NCI-H510A treated with DMSO at 0.1 percent for 48 hours (cell line): ENCODE data around the gene GOLGA8N.
"Not testable (repeated sequence)": the region's sequence is repeated elsewhere in the genome, so short reads cannot be mapped to it uniquely, and the experiment has no call there.

ENCODE experiments used
- DNase-seq: peaks from one replicate; lab custom pipeline; 2025; lab: John Stamatoyannopoulos, UW

Gene GOLGA8N

DNA sequence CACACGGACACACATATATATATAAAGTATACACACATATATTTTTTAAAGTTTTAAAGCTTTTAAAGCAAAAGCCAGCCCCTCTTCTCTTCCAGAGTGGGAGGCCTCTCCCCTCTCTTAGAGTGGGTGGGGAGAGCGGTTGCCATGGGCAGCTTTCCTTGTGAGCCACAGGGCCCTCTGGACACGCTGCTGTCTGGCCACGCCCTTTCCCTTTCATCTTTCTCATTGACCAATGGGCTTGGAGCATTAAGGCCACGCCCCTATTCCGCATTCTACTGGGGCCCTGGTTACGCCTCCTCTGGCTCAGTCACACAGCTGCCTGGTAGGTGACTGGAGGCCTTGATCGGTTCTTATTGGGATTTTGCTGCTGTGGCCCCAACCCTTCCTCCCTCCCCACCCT is at the start of gene GOLGA8N:
GOLGA8N (plus strand) TSS at position 306 of the 400 bp plus-strand sequence.
- not testable (repeated sequence) for DNase-seq

DNA sequence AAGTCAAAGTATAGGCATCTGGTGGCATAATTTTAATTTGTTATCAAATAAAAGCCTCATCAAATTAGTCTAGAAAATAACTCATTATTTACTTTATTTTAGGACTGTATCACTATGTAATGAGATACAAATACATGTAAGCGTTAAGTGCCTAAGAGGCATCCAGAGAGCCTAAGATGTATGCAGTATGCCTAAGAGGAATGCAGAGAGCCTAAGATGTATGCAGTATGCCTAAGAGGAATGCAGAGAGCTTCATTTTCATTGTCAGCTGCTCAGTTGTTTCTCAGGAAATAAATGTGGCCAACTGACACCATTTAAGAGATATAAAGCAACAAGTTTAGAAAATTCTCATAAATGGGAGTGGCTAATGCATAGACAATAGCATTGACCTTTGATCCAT is 49.8 kb upstream of the GOLGA8N start:
- not testable (repeated sequence) for DNase-seq

DNA sequence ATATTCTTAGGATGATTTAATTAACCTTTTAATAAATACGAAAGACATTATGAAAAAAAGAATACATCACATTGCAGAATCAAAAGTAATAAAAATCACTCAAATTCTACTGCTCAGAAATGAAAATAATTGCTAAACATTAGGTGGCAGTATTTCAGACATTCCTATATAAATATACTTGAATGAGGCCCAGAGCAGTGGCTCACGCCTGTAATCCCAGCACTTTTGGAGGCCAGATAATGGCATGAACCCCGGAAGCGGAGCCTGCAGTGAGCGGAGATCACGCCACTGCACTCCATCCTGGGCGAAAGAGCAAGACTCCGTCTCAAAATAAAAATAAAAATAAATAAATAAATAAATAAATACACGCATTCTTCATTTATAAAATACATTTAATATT is 48.1 kb upstream of the GOLGA8N start:
- not testable (repeated sequence) for DNase-seq

DNA sequence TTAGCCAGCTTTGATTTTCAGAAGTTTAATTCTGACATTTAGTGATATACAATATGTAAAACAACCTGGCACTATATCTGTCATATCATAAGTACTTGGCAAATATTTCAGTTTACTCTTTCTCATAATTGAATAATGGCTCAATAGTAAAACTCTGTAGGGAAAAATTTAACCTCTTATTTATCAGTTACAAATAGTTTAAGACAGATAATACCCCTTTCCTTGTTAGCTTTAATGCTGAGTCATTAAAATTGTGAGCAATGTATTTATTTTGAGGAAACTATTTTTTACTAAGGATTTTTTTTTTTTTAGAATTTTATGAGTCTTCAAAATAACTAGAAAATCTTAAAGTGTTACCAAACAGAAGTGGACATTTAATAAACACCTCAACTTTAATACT is 38.7 kb upstream of the GOLGA8N start:
- not testable (repeated sequence) for DNase-seq

DNA sequence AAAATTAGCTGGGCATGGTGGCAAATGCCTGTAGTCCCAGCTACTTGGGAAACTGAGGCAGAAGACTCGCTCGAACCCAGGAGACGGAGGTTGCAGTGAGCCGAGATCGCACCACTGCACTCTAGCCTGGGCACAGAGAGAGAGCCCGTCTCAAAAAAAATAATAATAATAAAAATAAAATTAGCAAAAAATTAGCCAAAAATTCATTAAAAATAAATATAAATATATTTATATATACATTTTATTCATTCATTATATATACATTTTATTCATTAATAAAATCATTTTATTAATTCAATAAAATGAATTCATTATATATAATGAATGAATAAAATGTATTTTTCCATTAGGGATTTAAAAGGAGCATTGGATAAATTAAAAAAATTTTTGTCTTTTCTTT is 31.1 kb upstream of the GOLGA8N start:
- not testable (repeated sequence) for DNase-seq

DNA sequence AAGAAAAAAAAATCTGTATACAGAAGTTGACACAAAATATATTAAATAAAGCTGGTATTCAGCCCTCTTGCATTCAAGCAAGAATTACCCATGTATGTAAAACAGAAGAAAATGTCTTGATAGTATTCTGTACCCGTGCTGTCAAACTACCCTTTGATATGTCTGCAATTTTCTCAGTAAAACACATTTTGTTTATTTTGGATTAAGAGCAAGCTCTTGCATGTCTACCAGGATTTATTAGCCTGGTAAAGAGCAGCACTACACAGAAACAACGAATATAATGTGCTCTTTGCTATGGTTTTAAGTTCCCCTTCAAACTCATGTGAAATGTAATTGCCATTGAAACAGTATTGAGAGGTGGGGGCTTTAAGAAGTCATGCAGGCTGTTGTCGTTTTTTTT is 24.3 kb upstream of the GOLGA8N start:
- DNase-seq, result not testable (repeated sequence)

DNA sequence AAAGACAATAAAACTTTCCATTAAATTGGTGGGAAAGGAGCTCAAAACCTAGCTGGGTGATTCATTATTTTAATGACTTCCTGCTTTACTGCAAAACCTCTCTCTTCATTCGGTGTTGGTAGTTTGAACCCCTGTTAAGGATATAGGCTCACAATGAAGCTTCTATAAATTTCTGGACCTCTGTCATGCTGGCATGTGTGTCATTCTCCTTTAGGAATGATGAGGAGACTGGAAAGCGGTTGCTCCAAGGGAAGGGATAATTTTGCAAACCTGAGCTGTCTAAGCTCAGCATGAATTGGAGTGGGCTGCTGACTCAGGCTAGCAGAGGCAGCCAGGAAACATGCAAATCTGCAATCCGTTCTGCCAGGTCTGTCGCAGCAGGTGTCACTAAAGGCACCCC is 14.8 kb upstream of the GOLGA8N start:
- not testable (repeated sequence) for DNase-seq

DNA sequence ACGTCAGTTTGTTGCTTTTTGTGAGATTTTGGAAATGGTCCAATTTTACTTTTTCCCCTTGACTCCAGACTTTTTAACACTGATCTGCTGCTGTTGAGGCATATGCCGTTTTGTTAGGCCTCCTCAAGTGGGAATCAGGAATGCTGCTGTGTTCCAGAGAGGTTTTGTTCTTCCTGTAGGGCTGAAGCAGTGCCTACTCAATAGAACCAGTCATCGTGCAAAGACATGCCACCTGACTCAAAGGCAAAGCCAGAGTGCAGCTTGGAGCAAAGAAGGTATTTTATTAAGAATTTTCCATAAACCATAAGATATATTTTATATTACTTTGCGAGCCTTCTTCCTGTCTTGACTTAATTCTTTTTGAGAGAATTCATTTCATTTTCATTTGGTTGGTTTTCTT is 7.4 kb upstream of the GOLGA8N start:
- DNase-seq, result not testable (repeated sequence)

DNA sequence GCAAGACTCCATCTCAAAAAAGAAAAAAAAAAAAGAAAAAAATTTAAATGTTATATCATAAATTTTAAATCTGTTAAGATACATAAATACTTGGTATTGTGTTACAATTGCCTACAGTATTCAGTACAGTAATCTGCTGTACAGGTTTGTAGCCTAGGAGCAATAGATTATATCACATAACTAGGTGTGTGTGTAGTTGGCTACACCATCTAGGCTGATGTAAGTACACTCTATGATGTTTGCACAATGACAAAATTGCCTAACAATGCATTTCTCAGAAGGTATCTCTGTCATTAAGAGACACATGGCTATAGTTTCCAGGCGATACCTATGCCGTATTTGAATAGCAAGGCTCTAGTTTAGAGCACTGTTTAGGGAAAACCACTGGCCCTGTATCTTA is 16.3 kb downstream of the GOLGA8N start:
- DNase-seq, result not testable (repeated sequence)

DNA sequence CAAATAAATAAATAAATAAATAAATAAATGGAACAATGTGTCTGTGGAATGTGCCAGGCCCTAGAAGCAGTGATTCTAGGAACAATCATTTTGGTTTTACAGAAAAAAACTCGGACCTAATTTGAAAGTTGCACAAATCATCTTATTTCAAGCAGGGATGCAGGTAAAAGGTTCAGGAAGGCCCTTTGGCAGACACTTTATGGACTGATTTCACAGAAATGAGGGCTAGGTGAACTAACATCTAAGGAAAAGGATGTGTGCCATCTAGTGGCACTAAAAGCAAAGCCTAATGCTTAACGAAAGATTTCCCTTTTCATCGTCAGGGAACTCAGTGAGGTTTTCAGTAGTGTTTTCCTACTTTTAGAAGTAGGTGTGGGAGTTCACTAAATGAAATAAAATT is 17.5 kb downstream of the GOLGA8N start:
- DNase-seq, result not testable (repeated sequence)

DNA sequence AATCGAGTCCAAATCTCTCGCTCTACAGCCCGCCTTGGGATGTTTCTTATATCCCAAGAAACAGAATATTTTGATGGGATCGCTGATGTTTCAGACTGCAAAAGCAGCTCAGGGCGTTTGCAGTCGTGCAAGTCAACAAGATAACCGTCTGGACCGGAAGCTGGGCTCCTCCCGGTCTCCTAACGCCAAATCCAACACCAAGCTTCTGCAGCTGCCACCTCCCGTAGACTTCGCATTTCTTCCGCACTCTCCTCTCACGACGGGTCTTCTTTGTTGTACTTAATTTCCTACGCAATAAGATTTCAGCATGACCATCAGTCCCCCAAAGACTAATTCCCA is 21.4 kb downstream of the GOLGA8N start:
- not testable (repeated sequence) for DNase-seq

DNA sequence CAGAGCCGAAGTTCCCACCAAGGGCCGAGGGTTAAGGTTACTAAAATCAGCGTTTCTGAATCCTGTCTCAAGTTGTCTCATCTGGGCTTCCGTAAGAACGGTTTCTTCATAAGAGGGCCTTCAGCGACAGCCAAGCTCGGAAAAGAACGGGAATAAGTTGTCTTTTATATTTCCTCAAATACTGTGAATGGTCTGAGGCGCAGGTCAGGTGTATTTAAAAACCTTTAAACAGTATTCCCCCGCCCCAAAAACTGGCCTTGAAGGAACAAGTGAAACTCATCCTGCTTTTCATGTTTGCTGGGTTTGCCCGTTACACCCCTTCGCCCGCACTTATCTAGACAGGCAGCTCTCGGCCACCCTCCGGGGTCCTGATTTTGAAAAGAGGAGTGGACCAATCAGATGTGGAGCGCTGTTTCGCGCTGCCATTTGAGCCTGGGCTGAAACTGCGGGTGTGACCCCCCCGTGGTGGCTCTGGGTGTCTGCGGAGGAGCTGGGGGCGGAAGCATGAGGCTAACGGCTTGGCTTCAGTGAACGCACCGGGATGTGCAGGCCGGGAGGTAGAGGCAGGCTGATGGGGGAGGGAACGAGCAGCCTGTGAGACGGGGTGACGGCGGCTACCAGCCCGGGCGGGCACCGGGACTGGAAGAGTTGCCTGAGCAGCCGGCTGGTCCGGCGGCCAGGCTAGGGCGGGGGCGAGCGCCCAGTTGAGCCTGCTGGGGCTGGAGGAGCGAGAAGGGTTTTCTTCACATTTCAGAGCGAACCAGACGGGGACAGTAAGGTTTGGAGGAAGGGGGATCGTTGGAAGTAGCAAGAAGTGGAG is 22.0 kb downstream of the GOLGA8N start, which contains the start of gene ARHGAP11A:
ARHGAP11A (plus strand) TSS at position 454 of the 820 bp plus-strand sequence. CDS start 708 bp downstream, outside the sequence.
- not testable (repeated sequence) for DNase-seq

DNA sequence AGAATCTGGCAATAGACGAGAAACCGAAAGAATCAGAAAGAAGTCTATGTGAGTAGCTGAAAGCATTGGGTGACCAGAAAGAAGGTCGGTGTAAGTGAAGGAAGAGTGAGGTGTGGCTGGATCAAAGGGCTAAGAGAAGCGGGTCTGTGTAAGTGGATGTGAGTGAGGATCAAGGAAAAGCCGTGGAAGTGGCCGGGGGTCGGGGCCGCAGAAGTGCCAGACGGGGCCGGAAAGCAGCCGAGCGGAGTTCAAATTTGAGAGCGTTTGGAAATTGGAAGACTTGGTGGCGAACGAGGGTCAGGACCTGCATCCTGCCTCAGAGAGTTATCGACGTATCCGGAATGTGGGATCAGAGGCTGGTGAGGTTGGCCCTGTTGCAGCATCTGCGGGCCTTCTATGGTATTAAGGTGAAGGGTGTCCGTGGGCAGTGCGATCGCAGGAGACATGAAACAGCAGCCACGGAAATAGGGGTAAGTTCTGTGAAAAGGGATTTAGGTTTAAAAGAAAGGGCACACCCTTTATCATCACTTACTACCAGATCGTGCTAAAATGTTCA is 22.7 kb downstream of the GOLGA8N start:
- DNase-seq, result not testable (repeated sequence)

DNA sequence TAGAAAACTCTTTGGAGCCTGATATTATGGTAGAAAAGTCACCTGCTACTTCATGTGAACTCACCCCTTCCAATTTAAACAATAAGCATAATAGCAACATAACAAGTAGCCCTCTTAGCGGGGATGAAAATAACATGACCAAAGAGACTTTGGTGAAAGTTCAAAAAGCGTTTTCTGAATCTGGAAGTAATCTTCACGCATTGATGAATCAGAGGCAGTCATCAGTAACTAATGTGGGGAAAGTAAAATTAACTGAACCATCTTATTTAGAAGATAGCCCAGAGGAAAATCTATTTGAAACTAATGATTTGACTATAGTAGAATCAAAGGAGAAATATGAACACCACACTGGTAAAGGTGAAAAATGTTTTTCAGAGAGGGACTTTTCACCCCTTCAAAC is 43.2 kb downstream of the GOLGA8N start:
- DNase-seq, result no peak

DNA sequence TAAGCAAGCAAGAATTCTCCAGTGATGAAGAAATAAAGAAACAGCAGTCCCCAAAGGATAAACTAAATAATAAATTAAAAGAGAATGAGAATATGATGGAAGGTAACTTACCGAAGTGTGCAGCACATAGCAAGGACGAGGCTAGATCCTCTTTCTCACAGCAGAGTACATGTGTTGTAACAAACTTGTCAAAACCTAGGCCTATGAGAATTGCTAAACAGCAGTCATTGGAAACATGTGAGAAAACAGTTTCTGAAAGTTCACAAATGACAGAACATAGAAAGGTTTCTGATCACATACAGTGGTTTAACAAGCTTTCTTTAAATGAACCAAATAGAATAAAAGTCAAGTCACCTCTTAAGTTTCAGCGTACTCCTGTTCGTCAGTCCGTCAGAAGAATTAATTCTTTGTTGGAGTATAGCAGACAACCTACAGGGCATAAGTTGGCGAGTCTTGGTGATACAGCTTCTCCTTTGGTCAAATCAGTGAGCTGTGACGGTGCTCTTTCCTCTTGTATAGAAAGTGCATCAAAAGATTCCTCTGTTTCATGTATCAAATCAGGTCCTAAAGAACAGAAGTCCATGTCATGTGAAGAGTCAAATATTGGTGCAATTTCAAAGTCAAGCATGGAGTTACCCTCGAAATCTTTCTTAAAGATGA is 43.8 kb downstream of the GOLGA8N start:
- no peak for DNase-seq

DNA sequence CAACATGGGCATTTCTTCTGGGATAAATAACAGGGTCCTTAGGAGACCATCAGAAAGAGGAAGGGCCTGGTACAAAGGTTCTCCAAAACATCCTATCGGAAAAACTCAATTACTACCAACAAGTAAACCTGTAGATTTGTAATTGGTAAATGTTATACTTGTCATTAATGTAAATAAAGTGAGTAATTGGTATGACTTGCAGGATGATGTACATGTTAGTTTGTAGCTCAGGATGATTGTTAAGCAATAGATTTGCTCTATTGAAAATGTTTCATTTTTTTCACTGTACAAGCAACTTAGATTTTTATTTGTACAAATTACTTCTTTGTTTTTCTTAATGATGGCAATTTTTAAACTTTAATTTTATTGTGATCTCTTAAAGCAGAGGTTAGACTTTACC is 44.4 kb downstream of the GOLGA8N start:
- no peak for DNase-seq

DNA sequence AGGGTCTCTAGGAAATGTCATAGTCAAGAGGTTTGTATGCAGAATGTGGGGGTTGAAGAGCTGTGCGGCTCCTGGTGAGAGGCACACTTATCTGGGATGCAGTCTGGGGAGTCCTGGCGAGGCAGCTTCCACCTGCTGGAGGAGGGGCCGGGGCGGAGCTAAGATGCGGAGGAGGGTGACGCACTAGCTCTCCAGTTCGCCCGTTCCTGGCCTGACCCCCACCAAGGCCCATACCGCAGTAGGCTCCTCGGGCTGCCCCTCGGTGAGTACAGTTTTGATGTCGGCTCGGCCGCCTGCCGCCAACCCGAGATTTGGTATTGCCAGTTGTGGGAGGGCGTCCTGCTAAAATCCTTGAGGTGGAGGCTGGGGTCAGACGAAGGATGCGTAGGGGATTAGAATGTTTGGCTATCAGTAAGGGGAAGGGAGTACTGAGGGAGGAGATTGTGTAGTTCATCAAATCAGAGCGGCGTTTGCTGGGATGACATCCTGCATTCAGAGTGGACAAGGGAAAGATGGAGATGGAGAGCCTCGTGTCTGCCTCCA is 48.3 kb downstream of the GOLGA8N start, which contains the start of gene SCG5:
SCG5 (plus strand) TSS at position 194 of the 543 bp plus-strand sequence. CDS start 1,883 bp downstream, outside the sequence.
- peak; percentile 86 for DNase-seq

DNA sequence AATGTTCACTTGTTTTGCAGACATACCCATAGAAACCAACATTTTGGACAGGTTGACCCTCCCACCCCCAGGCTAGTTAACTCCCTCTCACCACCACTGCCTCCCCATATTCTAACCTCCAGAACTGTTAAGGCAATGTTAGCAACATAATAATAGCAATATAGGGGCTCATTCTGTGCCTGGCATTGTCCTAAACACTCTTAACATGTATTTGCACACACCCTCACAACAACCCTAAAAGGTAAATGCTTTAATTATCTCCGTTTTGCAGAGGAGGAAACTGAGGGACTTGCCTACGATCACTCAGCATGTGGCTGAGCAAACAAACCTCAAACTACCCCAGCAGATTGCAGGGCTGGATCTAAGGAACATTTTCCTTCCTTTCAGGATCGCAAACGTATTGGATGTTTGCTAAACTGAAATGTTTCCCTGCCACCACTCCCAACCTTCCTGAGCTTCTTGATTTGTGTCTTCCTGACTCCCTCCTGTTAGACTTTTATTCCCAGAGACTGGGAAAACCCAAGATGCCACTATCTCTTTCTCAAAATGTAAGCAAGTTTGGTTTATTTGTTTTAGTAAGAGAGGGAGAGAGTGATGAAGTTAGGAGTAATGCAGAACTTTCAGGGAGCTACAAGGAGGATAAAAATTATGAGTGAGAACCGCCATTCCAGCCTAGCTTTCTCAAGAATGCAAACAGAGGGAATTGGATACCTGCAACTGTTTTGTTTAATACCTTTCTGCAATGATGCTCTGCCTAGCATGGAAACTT is 49.6 kb downstream of the GOLGA8N start:
- DNase-seq, result peak; percentile 34

DNA sequence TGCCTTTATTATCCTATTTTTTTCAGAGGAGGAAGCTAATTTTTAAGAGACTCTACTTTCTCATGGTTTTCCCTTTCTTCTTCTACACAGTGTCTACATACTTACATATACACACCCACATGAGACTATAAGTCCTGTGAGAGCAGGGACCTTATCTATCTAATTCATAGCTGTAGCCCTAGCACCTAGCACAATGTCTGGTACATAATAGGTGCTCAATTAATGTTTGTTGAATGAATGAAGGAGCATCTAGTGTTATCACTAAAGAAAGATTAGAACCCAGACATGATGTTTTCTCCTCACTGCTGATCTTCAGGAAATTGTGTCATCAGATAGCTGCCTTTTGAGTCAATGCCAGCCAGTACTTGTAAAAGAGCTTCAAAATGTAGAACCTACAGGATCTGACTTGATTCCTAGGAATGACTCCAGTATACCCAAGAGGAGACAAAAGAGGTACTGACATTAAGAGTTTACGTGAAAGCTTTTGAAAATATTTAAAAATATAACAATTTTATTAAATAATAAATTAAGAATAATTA is 50.7 kb downstream of the GOLGA8N start:
- no peak for DNase-seq

DNA sequence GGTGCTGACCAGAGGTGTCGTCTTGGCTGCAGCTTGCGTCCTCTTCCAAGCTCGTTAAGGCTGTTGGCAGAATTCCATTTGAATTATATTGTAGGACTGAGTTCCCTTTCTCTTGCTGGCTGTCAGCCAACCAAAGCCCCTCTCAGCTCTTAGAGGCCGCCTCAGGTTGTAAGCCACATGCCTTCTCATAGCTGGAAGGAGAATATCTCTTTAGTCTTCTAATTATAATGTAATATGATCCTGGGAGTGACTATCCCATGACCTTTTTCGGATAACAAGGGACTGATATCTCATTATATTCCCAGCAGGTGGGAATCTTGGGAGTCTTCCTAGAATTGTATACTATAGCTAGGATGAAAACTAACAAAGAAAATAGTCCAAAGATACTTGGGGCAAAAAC is 53.0 kb downstream of the GOLGA8N start:
- DNase-seq, result peak; percentile 45

DNA sequence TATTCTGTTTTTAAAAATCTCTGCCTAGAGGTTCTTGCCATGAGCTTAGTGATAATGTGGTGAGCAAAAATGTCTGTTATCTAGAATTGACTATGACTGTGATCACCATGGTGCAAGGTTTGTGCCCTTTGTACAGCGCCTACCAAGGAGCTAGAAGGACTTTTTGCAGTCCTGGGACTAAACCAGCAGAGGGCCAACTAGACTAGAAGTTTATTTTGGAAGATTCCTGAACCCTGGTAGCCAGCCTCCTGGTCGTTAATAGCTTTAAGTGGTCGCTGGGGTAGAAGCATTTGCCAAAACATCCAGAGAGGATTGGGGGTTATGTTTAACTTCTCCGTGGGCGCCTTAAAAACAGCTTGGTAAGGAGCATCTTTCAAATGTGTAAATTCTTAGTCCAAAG is 56.1 kb downstream of the GOLGA8N start:
- peak; percentile 1 for DNase-seq
